GM23338 (cell line): Measurements from ENCODE around the gene CHPF.

ENCODE experiments used
- CREB1 ChIP-seq: fragments of 250-450 bp; sonication (Bioruptor Pico); IDR thresholded peaks from 2 replicates; pipeline ENCODE4 v1.5.0; 2020; ENCODE audit warnings: low read depth, mild to moderate bottlenecking, moderate library complexity
- CTCF ChIP-seq, 2 experiments: fragments of 200-600 bp in 1 of 2; sonication (generic) in 1 of 2; conservative IDR thresholded peaks; 2 replicates each; pipeline versions ENCODE4 v1.5.1 to v1.6.1; 2016 to 2017; ENCODE audit warnings: antibody characterized with exemption in 2 of 2, low read depth in 2 of 2, mild to moderate bottlenecking in 2 of 2, moderate library complexity in 1 of 2
- EZH2 ChIP-seq: fragments of 200-600 bp; sonication (generic); IDR thresholded peaks from one replicate; pipeline ENCODE4 v1.8.0; 2017; ENCODE audit warnings: antibody characterized with exemption, mild to moderate bottlenecking, low read depth; ENCODE audit not compliant: unreplicated experiment
- JUNB ChIP-seq: IDR thresholded peaks from one replicate; pipeline ENCODE4 v1.6.1; 2016; ENCODE audit warnings: antibody characterized with exemption; ENCODE audit not compliant: unreplicated experiment
- POLR2AphosphoS5 ChIP-seq: IDR thresholded peaks from 2 replicates; pipeline ENCODE4 v1.6.1; 2016; ENCODE audit warnings: antibody characterized with exemption, low read depth

GRCh38 chr2:219578811-219579613 lies 35.4 kb upstream of the CHPF start:
- TF ChIP-seq CTCF (conservative IDR thresholded peaks at IDR 0.05; ENCODE audit: low read depth in 2 of 2), result no peak
- TF ChIP-seq JUNB, result no peak
- no peak for TF ChIP-seq POLR2AphosphoS5
- no peak for TF ChIP-seq EZH2
- no peak for TF ChIP-seq CREB1
